GM12878 (cell line): ENCODE data around the gene TNFAIP1. TPM values are rescaled to one million over a fixed set of nuclear protein-coding genes. Genes with fewer than 3 reads are reported as not detected.

ENCODE experiments used
- ATAC-seq: fragments of 200-7000 bp; cut with Tn5 transposase; 3 replicates; pipeline ENCODE4 v1.9.1; 2020; ENCODE audit warnings: mild to moderate bottlenecking, moderate library complexity
- BruUV-seq: library from RNA; stranded (reverse); fragments of 400-500 nt; replicated peaks from 2 replicates; lab custom pipeline; 2021; lab: Mats Ljungman, UMichigan
- CTCF ChIA-PET: fragments of 300-600 bp; sonication (Branson Sonifier 250); formaldehyde crosslinking; extraction: SDS; loops from one replicate; lab custom pipeline; 2021; ENCODE audit warnings: inconsistent platforms; lab: Yijun Ruan, JAX
- POLR2A ChIA-PET: fragments of 350-600 bp; formaldehyde crosslinking; extraction: SDS; loops from one replicate; lab custom pipeline; 2021; ENCODE audit warnings: inconsistent platforms; lab: Charles Lee
- RAD21 ChIA-PET: fragments of 300-600 bp; sonication (Branson Sonifier 250); formaldehyde crosslinking; loops from one replicate; lab custom pipeline; 2023; ENCODE audit warnings: antibody characterized with exemption; ENCODE audit not compliant: unreplicated experiment; lab: Charles Lee
- SMC1A ChIA-PET: fragments of 300-600 bp; sonication (Branson Sonifier 250); formaldehyde crosslinking; loops from one replicate; lab custom pipeline; 2023; ENCODE audit not compliant: unreplicated experiment, uncharacterized antibody; lab: Charles Lee
- DNase-seq: peaks from one replicate; pipeline ENCODE4 v3.0.0-alpha.2; 2011; ENCODE audit warnings: low read depth, low spot score
- FAIRE-seq: peaks from 3 replicates; lab custom pipeline; 2011; peaks lifted over from hg19 to GRCh38; lab: Jason Lieb, UNC
- H2AFZ ChIP-seq: 2 replicates; pipeline ENCODE4 v1.6.0; 2011; ENCODE audit warnings: low read depth, low read length, control low read depth; ENCODE audit not compliant: control insufficient read depth
- H3K27ac ChIP-seq: 2 replicates; pipeline ENCODE4 v1.5.1; 2011; ENCODE audit warnings: control low read depth; ENCODE audit not compliant: control insufficient read depth, insufficient read depth
- H3K27me3 ChIP-seq, 2 experiments: replicated peaks in 1 of 2; 2 replicates each; pipeline versions ENCODE4 v1.6.0 to v1.6.1; 2011; ENCODE audit warnings: low read length in 1 of 2; ENCODE audit not compliant: control insufficient read depth in 2 of 2, insufficient read depth in 2 of 2
- H3K36me3 ChIP-seq, 2 experiments: 2 replicates each; pipeline ENCODE4 v1.5.1; 2011; ENCODE audit warnings: low read length in 1 of 2; ENCODE audit not compliant: control insufficient read depth in 2 of 2, insufficient read depth in 2 of 2
- H3K4me1 ChIP-seq: 2 replicates; pipeline ENCODE4 v1.6.1; 2011; ENCODE audit warnings: mild to moderate bottlenecking, low read length, moderate library complexity, mixed read lengths; ENCODE audit not compliant: control insufficient read depth, insufficient read depth
- H3K4me2 ChIP-seq: 2 replicates; pipeline ENCODE4 v1.6.0; 2011; ENCODE audit warnings: control low read depth; ENCODE audit not compliant: control insufficient read depth, insufficient read depth
- H3K4me3 ChIP-seq: fragments of 200-600 bp; sonication (generic); 2 replicates; pipeline ENCODE4 v1.5.1; 2016
- H3K79me2 ChIP-seq: 2 replicates; pipeline ENCODE4 v1.6.0; 2011; ENCODE audit warnings: low read length; ENCODE audit not compliant: control insufficient read depth, insufficient read depth
- H3K9ac ChIP-seq: 2 replicates; pipeline ENCODE4 v1.8.0; 2011; ENCODE audit warnings: low read length, control low read depth, mixed read lengths; ENCODE audit not compliant: control insufficient read depth, insufficient read depth
- H3K9me3 ChIP-seq: replicated peaks from 3 replicates; pipeline ENCODE4 v1.5.1; 2011; ENCODE audit warnings: mild to moderate bottlenecking, low read length; ENCODE audit not compliant: control insufficient read depth, insufficient read depth
- H4K20me1 ChIP-seq: 2 replicates; pipeline ENCODE4 v1.6.0; 2011; ENCODE audit not compliant: control insufficient read depth, insufficient read depth
- ATF2 ChIP-seq: IDR thresholded peaks from 2 replicates; pipeline ENCODE4 v1.6.1; 2012; ENCODE audit warnings: low read length, inconsistent platforms
- BCLAF1 ChIP-seq: fragments of 450-650 bp; IDR thresholded peaks from 2 replicates; pipeline ENCODE4 v1.6.1; 2017; ENCODE audit warnings: antibody characterized with exemption, mild to moderate bottlenecking, moderate library complexity
- ETV6 ChIP-seq, 2 experiments: fragments of 450-650 bp in 1 of 2; IDR thresholded peaks in 1 of 2; conservative IDR thresholded peaks in 1 of 2; 2 replicates each; pipeline ENCODE4 v1.6.1; 2014; ENCODE audit warnings: antibody characterized with exemption in 1 of 2, borderline replicate concordance in 1 of 2, low read depth in 1 of 2, mild to moderate bottlenecking in 1 of 2, moderate library complexity in 1 of 2
- HDAC2 ChIP-seq: fragments of 200-600 bp; sonication (generic); IDR thresholded peaks from 2 replicates; pipeline ENCODE4 v1.6.1; 2017
- KLF5 ChIP-seq: fragments of 450-650 bp; IDR thresholded peaks from 2 replicates; pipeline ENCODE4 v1.6.1; 2014; ENCODE audit warnings: mild to moderate bottlenecking; ENCODE audit not compliant: partially characterized antibody
- PKNOX1 ChIP-seq: fragments of 450-650 bp; IDR thresholded peaks from 2 replicates; pipeline ENCODE4 v1.6.1; 2016; ENCODE audit warnings: mild to moderate bottlenecking
- POLR2A ChIP-seq: IDR thresholded peaks from 2 replicates; pipeline ENCODE4 v1.6.1; 2011; ENCODE audit warnings: low read depth, mild to moderate bottlenecking, low read length
- POU2F2 ChIP-seq: IDR thresholded peaks from 3 replicates; pipeline ENCODE4 v1.6.1; 2011; ENCODE audit warnings: low read depth, mild to moderate bottlenecking, low read length, borderline replicate concordance
- RAD21 ChIP-seq: IDR thresholded peaks from 2 replicates; pipeline ENCODE4 v1.6.1; 2011; ENCODE audit warnings: mild to moderate bottlenecking, low read depth, low read length, moderate library complexity; ENCODE audit not compliant: insufficient read depth
- RUNX3 ChIP-seq: IDR thresholded peaks from 2 replicates; pipeline ENCODE4 v1.6.1; 2012; ENCODE audit warnings: low read length, inconsistent platforms
- SMAD5 ChIP-seq: IDR thresholded peaks from 2 replicates; pipeline ENCODE4 v1.6.1; 2016; ENCODE audit warnings: antibody characterized with exemption, low read depth
- TCF3 ChIP-seq: IDR thresholded peaks from 2 replicates; pipeline ENCODE4 v1.6.1; 2012; ENCODE audit warnings: low read depth, mild to moderate bottlenecking, low read length, borderline replicate concordance; ENCODE audit not compliant: insufficient read depth
- WGBS: methylation state at CpG from one replicate; pipeline ENCODE4 v1.1.6; 2016; ENCODE audit warnings: low lambda C conversion rate; ENCODE audit not compliant: insufficient replicate concordance, insufficient coverage; ENCODE audit errors: missing lambda C conversion rate; 5-methylcytosine and 5-hydroxymethylcytosine counted together
- in situ Hi-C: fragments of 300-500 bp; cut with MboI; formaldehyde crosslinking; loops from 9 replicates; pipeline ENCODE4 v1.14.3; 2018; ENCODE audit warnings: mixed read lengths
- intact Hi-C: fragments of 100-400 bp; cut with micrococcal nuclease; formaldehyde crosslinking; loops from one replicate; pipeline ENCODE4 v1.14.2; 2022; ENCODE audit not compliant: unreplicated experiment
- polyA plus RNA-seq, 11 experiments: library from polyadenylated mRNA; depleted of rRNA in 4 of 11; unstranded in 6 of 11; stranded (reverse) in 5 of 11; fragments of >200 nt; fragmentation: Nextera tagmentation in 4 of 11; fragmentation: Illumina TruSeq in 1 of 11; extraction: Ambion mirVana in 4 of 11; extraction: Trizol in 1 of 11; gene quantifications; 1 replicate in 1 of 11; 2 replicates in 10 of 11; pipeline versions ENCODE4 v1.2.1 to v1.2.3, GENCODE V29; 2011 to 2016; ENCODE audit warnings: inconsistent platforms in 2 of 11, missing spikeins in 2 of 11, low read depth in 1 of 11
- total RNA-seq, 4 experiments: library from RNA; depleted of rRNA in 3 of 4; stranded (reverse); fragments of >200 nt in 3 of 4; fragmentation: Illumina TruSeq in 1 of 4; extraction: Trizol in 1 of 4; gene quantifications; 2 replicates each; pipeline versions ENCODE4 v1.2.1 to v1.2.3, GENCODE V29; 2013 to 2021

The TNFAIP1 gene
- total and polyA plus RNA-seq, 10 of the 15 experiments (the other 5 are each of a cell fraction or from before 2014, with no cell fraction given) = 1.8 to 16.9 (median 11.7) TPM

GRCh38 chr17:28384281-28385036 lies 48.9 kb downstream of the TNFAIP1 start (continued):
- TF ChIP-seq ETV6 (conservative IDR thresholded peaks at IDR 0.05 in 1 of 2, IDR thresholded peaks at IDR 0.05 in 1 of 2; ENCODE audit: borderline replicate concordance in 1 of 2, low read depth in 1 of 2) = no peak
- TF ChIP-seq SMAD5 = peak; percentile 61; the same call in 1 of the 2 replicates
- TF ChIP-seq RUNX3 = 0 out of 2 replicates have a peak, but pooled peaks have one; percentile 1
- TF ChIP-seq KLF5 = no peak
- TF ChIP-seq TCF3 = 0 out of 2 replicates have a peak, but pooled peaks have one; percentile 15
- peak; percentile 91 for TF ChIP-seq POLR2A
- TF ChIP-seq HDAC2 = no peak
- no peak for TF ChIP-seq BCLAF1

DNA sequence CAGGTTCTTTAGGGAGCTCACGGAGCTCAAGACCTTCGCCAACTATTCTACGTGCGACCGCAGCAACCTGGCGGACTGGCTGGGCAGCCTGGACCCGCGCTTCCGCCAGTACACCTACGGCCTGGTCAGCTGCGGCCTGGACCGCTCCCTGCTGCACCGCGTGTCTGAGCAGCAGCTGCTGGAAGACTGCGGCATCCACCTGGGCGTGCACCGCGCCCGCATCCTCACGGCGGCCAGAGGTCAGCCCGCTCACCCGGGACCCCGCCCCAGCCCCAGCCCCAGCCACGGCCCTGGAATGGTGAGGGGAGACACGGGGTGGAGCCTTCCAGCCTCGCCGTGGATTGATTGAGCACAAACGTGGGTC lies 49.5 kb downstream of the TNFAIP1 start:
- in situ Hi-C loops = no loop called here
- FAIRE-seq = no peak
- no peaks in the 10 kb centered on the region; a peak in 2 of 4 replicates for H3K27me3 ChIP-seq
- ChIA-PET RAD21 (no interaction called here), POLR2A (interaction anchor here (0.5 kb wide), 1 partner anchor 181 kb away, joined by 4 read pairs; no protein-coding TSS in a partner anchor), SMC1A (no interaction called here), CTCF (interaction anchor here (3.6 kb wide), 1 partner anchor 32 kb away, joined by 14 read pairs; no protein-coding TSS in a partner anchor)
- peak overlapping the region; percentile 58 for H3K9ac ChIP-seq
- intact Hi-C loops = no loop called here
- no peak for DNase-seq
- peaks cover 2% of the 10 kb centered on the region; the same call in 1 of the 2 replicates for H3K79me2 ChIP-seq
- no peaks in the 10 kb centered on the region for H3K9me3 ChIP-seq
- BruUV-seq = no TSS peak
- peak; percentile 55 for ATAC-seq
- peak overlapping the region; percentile 65 for H3K4me3 ChIP-seq
- no peaks in the 10 kb centered on the region for H3K4me1 ChIP-seq
- no peaks in the 10 kb centered on the region for H4K20me1 ChIP-seq
- TF ChIP-seq POU2F2 (no peak), ATF2 (no peak), PKNOX1 (no peak), RAD21 (no peak)
- TF ChIP-seq, all 136 proteins: peak for 0
- WGBS = 6% methylated on average over 29 of the region's 29 CpGs
- 0 out of 2 replicates have a peak overlapping the region, but pooled peaks have one; percentile 1 for H3K27ac ChIP-seq
- H2AFZ ChIP-seq = peak overlapping the region; percentile 61
- H3K4me2 ChIP-seq = peak overlapping the region; percentile 82
- 0 out of 4 replicates have a peak, but pooled peaks cover 0 to 3% of the 10 kb centered on the region in 2 experiments for H3K36me3 ChIP-seq
